ENCODE data around the gene SPG7.

- no peak for TF ChIP-seq CTCF (IDR thresholded peaks at IDR 0.05; ENCODE audit: low read length)
- no peak for TF ChIP-seq EZH2 (IDR thresholded peaks at IDR 0.05; ENCODE audit: borderline replicate concordance, low read length)
Measured at GRCh38 chr16:89583197-89583894, 75.1 kb downstream of the SPG7 start.
